HepG2 (cell line): ENCODE measurements around the gene CBLB. TPM values are rescaled to one million over a fixed set of nuclear protein-coding genes. Genes with fewer than 3 reads are reported as not detected.

Experiments used
- BCLAF1 ChIP-seq: fragments of 450-650 bp; IDR thresholded peaks from 2 replicates; pipeline ENCODE4 v1.6.1; 2017; ENCODE audit warnings: mild to moderate bottlenecking
- DNMT3B ChIP-seq: conservative IDR thresholded peaks from 2 replicates; pipeline ENCODE4 v1.6.1; 2016; ENCODE audit warnings: missing biosample characterization, control low read depth
- FOXC1 ChIP-seq: sonication (generic); formaldehyde crosslinking; IDR thresholded peaks from 2 replicates; pipeline ENCODE4 v1.8.0; 2022; ENCODE audit warnings: mild to moderate bottlenecking, missing genetic modification reagents, borderline replicate concordance
- GABPA ChIP-seq, 2 experiments: IDR thresholded peaks; 2 replicates each; pipeline ENCODE4 v1.6.1; 2011 to 2016; ENCODE audit warnings: low read depth in 2 of 2, low read length in 1 of 2, missing biosample characterization in 1 of 2, missing genetic modification characterization in 1 of 2
- HMG20A ChIP-seq: IDR thresholded peaks from 2 replicates; pipeline ENCODE4 v1.6.1; 2016; ENCODE audit warnings: borderline replicate concordance
- HNF4A ChIP-seq: sonication (generic); formaldehyde crosslinking; IDR thresholded peaks from 2 replicates; pipeline ENCODE4 v1.4.0; 2020; ENCODE audit warnings: missing genetic modification reagents
- IRX3 ChIP-seq: sonication (generic); formaldehyde crosslinking; IDR thresholded peaks from 2 replicates; pipeline ENCODE4 v1.8.1; 2023; ENCODE audit warnings: mild to moderate bottlenecking, low read depth, missing genetic modification reagents, borderline replicate concordance
- KDM1A ChIP-seq: IDR thresholded peaks from 2 replicates; pipeline ENCODE4 v1.6.1; 2016; ENCODE audit warnings: missing compliant biosample characterization
- KLF13 ChIP-seq: sonication (generic); formaldehyde crosslinking; IDR thresholded peaks from 2 replicates; pipeline ENCODE4 v1.4.0; 2020; ENCODE audit warnings: mild to moderate bottlenecking, missing genetic modification reagents
- KLF16 ChIP-seq, 2 experiments: sonication (generic) in 1 of 2; formaldehyde crosslinking in 1 of 2; IDR thresholded peaks; 2 replicates each; pipeline versions ENCODE4 v1.6.1 to v1.8.0; 2016 to 2023; ENCODE audit warnings: missing genetic modification reagents in 2 of 2, missing compliant biosample characterization in 1 of 2
- MEIS1 ChIP-seq: sonication (generic); formaldehyde crosslinking; IDR thresholded peaks from 2 replicates; pipeline ENCODE4 v1.9.0; 2021; ENCODE audit warnings: mild to moderate bottlenecking, missing genetic modification reagents, moderate library complexity, borderline replicate concordance
- MTF1 ChIP-seq: sonication (generic); formaldehyde crosslinking; IDR thresholded peaks from 2 replicates; pipeline ENCODE4 v1.5.0; 2020; ENCODE audit warnings: missing genetic modification reagents
- PITX1 ChIP-seq: sonication (generic); formaldehyde crosslinking; IDR thresholded peaks from 2 replicates; pipeline ENCODE4 v1.5.1; 2020; ENCODE audit warnings: mild to moderate bottlenecking, missing genetic modification reagents
- RARA ChIP-seq: IDR thresholded peaks from 2 replicates; pipeline ENCODE4 v1.6.1; 2016; ENCODE audit warnings: missing genetic modification reagents, missing compliant biosample characterization
- RXRB ChIP-seq: IDR thresholded peaks from 2 replicates; pipeline ENCODE4 v1.6.1; 2016; ENCODE audit warnings: borderline replicate concordance, missing genetic modification reagents, missing compliant biosample characterization
- ZNF260 ChIP-seq: sonication (generic); formaldehyde crosslinking; IDR thresholded peaks from 2 replicates; pipeline ENCODE4 v1.4.0; 2020; ENCODE audit warnings: missing genetic modification reagents, low read depth, mild to moderate bottlenecking, borderline replicate concordance
- ZNF431 ChIP-seq: sonication (generic); formaldehyde crosslinking; IDR thresholded peaks from 2 replicates; pipeline ENCODE4 v1.9.0; 2022; ENCODE audit warnings: missing genetic modification reagents, low read depth, mild to moderate bottlenecking, borderline replicate concordance
- ZNF768 ChIP-seq: sonication (generic); formaldehyde crosslinking; IDR thresholded peaks from 2 replicates; pipeline ENCODE4 v1.4.0; 2020; ENCODE audit warnings: missing genetic modification reagents
- polyA plus RNA-seq, 8 experiments: library from polyadenylated mRNA; depleted of rRNA in 3 of 8; stranded (reverse) in 7 of 8; unstranded in 1 of 8; fragments of >200 nt; fragmentation: Illumina TruSeq in 4 of 8; extraction: Trizol in 4 of 8; gene quantifications; 2 replicates each; pipeline versions ENCODE4 v1.2.1 to v1.2.3, GENCODE V29; 2011 to 2016; ENCODE audit warnings: low read depth in 4 of 8, missing spikeins in 1 of 8, mixed read lengths in 1 of 8; ENCODE audit not compliant: insufficient read depth in 1 of 8
- total RNA-seq, 5 experiments: library from RNA; depleted of rRNA; stranded (reverse); fragments of >200 nt; fragmentation: Illumina TruSeq; extraction: Trizol; gene quantifications; 2 replicates each; pipeline ENCODE4 v1.2.3, GENCODE V29; 2016; ENCODE audit warnings: low read depth in 1 of 5
- TF ChIP-seq, protein P1 (sequence below): sonication (generic); formaldehyde crosslinking; conservative IDR thresholded peaks from 2 replicates; pipeline ENCODE4 v1.4.0; 2020; ENCODE audit warnings: missing genetic modification reagents
- TF ChIP-seq, protein P2 (sequence below): sonication (generic); formaldehyde crosslinking; IDR thresholded peaks from 2 replicates; pipeline ENCODE4 v1.4.0; 2020; ENCODE audit warnings: mild to moderate bottlenecking, missing genetic modification reagents, borderline replicate concordance

The CBLB gene
- total and polyA plus RNA-seq, 2 of the 13 experiments (the other 11 are each of a cell fraction or from before 2014, with no cell fraction given), result 9.8 to 16.4 TPM

GRCh38 chr3:105866656-105867653 is 1.9 kb downstream of the CBLB start (continued):
- no peak for TF ChIP-seq IRX3 (CRISPR knock-in tag)
- TF ChIP-seq ZNF260 (CRISPR knock-in tag), result no peak
- no peak for TF ChIP-seq KLF16 (CRISPR knock-in tag; IDR thresholded peaks at IDR 0.05)
- 0 out of 2 replicates have a peak, but pooled peaks have one; percentile 18 for TF ChIP-seq HMG20A
- TF ChIP-seq MEIS1 (CRISPR knock-in tag), result no peak
- no peak for TF ChIP-seq KLF13 (CRISPR knock-in tag)
- TF ChIP-seq, protein P1, sequence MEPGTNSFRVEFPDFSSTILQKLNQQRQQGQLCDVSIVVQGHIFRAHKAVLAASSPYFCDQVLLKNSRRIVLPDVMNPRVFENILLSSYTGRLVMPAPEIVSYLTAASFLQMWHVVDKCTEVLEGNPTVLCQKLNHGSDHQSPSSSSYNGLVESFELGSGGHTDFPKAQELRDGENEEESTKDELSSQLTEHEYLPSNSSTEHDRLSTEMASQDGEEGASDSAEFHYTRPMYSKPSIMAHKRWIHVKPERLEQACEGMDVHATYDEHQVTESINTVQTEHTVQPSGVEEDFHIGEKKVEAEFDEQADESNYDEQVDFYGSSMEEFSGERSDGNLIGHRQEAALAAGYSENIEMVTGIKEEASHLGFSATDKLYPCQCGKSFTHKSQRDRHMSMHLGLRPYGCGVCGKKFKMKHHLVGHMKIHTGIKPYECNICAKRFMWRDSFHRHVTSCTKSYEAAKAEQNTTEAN (CRISPR knock-in tag), result no peak
- no peak for TF ChIP-seq ZNF768
- TF ChIP-seq ZNF431, result no peak
- TF ChIP-seq RARA (CRISPR knock-in tag), result peak; percentile 70
- TF ChIP-seq BCLAF1, result no peak
- TF ChIP-seq PITX1 (CRISPR knock-in tag), result no peak
- no peak for TF ChIP-seq KDM1A (CRISPR knock-in tag)
- TF ChIP-seq, protein P2, sequence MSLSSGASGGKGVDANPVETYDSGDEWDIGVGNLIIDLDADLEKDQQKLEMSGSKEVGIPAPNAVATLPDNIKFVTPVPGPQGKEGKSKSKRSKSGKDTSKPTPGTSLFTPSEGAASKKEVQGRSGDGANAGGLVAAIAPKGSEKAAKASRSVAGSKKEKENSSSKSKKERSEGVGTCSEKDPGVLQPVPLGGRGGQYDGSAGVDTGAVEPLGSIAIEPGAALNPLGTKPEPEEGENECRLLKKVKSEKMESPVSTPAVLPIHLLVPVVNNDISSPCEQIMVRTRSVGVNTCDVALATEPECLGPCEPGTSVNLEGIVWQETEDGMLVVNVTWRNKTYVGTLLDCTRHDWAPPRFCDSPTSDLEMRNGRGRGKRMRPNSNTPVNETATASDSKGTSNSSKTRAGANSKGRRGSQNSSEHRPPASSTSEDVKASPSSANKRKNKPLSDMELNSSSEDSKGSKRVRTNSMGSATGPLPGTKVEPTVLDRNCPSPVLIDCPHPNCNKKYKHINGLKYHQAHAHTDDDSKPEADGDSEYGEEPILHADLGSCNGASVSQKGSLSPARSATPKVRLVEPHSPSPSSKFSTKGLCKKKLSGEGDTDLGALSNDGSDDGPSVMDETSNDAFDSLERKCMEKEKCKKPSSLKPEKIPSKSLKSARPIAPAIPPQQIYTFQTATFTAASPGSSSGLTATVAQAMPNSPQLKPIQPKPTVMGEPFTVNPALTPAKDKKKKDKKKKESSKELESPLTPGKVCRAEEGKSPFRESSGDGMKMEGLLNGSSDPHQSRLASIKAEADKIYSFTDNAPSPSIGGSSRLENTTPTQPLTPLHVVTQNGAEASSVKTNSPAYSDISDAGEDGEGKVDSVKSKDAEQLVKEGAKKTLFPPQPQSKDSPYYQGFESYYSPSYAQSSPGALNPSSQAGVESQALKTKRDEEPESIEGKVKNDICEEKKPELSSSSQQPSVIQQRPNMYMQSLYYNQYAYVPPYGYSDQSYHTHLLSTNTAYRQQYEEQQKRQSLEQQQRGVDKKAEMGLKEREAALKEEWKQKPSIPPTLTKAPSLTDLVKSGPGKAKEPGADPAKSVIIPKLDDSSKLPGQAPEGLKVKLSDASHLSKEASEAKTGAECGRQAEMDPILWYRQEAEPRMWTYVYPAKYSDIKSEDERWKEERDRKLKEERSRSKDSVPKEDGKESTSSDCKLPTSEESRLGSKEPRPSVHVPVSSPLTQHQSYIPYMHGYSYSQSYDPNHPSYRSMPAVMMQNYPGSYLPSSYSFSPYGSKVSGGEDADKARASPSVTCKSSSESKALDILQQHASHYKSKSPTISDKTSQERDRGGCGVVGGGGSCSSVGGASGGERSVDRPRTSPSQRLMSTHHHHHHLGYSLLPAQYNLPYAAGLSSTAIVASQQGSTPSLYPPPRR, result 0 out of 2 replicates have a peak, but pooled peaks have one; percentile 27
- TF ChIP-seq MTF1 (CRISPR knock-in tag), result no peak
- TF ChIP-seq DNMT3B (CRISPR knock-in tag), result 0 out of 2 replicates have a peak, but pooled peaks have one; percentile 48
- no peak for TF ChIP-seq GABPA (IDR thresholded peaks at IDR 0.05; ENCODE audit: low read depth, low read length)
- TF ChIP-seq GABPA (CRISPR knock-in tag; IDR thresholded peaks at IDR 0.05; ENCODE audit: low read depth), result no peak
- no peak for TF ChIP-seq FOXC1
- TF ChIP-seq HNF4A (CRISPR knock-in tag), result peak; percentile 33; the same call in 1 of the 2 replicates
- peak; percentile 65; the same call in 1 of the 2 replicates for TF ChIP-seq RXRB
